GM12878 (cell line): ENCODE measurements around the gene GTF2IRD1. TPM values are rescaled to one million over a fixed set of nuclear protein-coding genes. Genes with fewer than 3 reads are reported as not detected.

Source experiments
- ATAC-seq: fragments of 200-7000 bp; cut with Tn5 transposase; 3 replicates; pipeline ENCODE4 v1.9.1; 2020; ENCODE audit warnings: mild to moderate bottlenecking, moderate library complexity
- BruUV-seq: library from RNA; stranded (reverse); fragments of 400-500 nt; replicated peaks from 2 replicates; lab custom pipeline; 2021; lab: Mats Ljungman, UMichigan
- CTCF ChIA-PET: fragments of 300-600 bp; sonication (Branson Sonifier 250); formaldehyde crosslinking; extraction: SDS; loops from one replicate; lab custom pipeline; 2021; ENCODE audit warnings: inconsistent platforms; lab: Yijun Ruan, JAX
- POLR2A ChIA-PET: fragments of 350-600 bp; formaldehyde crosslinking; extraction: SDS; loops from one replicate; lab custom pipeline; 2021; ENCODE audit warnings: inconsistent platforms; lab: Charles Lee
- RAD21 ChIA-PET: fragments of 300-600 bp; sonication (Branson Sonifier 250); formaldehyde crosslinking; loops from one replicate; lab custom pipeline; 2023; ENCODE audit warnings: antibody characterized with exemption; ENCODE audit not compliant: unreplicated experiment; lab: Charles Lee
- SMC1A ChIA-PET: fragments of 300-600 bp; sonication (Branson Sonifier 250); formaldehyde crosslinking; loops from one replicate; lab custom pipeline; 2023; ENCODE audit not compliant: unreplicated experiment, uncharacterized antibody; lab: Charles Lee
- DNase-seq: peaks from one replicate; pipeline ENCODE4 v3.0.0-alpha.2; 2011; ENCODE audit warnings: low read depth, low spot score
- FAIRE-seq: peaks from 3 replicates; lab custom pipeline; 2011; peaks lifted over from hg19 to GRCh38; lab: Jason Lieb, UNC
- H2AFZ ChIP-seq: 2 replicates; pipeline ENCODE4 v1.6.0; 2011; ENCODE audit warnings: low read depth, low read length, control low read depth; ENCODE audit not compliant: control insufficient read depth
- H3K27ac ChIP-seq: 2 replicates; pipeline ENCODE4 v1.5.1; 2011; ENCODE audit warnings: control low read depth; ENCODE audit not compliant: control insufficient read depth, insufficient read depth
- H3K27me3 ChIP-seq, 2 experiments: replicated peaks in 1 of 2; 2 replicates each; pipeline versions ENCODE4 v1.6.0 to v1.6.1; 2011; ENCODE audit warnings: low read length in 1 of 2; ENCODE audit not compliant: control insufficient read depth in 2 of 2, insufficient read depth in 2 of 2
- H3K36me3 ChIP-seq, 2 experiments: 2 replicates each; pipeline ENCODE4 v1.5.1; 2011; ENCODE audit warnings: low read length in 1 of 2; ENCODE audit not compliant: control insufficient read depth in 2 of 2, insufficient read depth in 2 of 2
- H3K4me1 ChIP-seq: 2 replicates; pipeline ENCODE4 v1.6.1; 2011; ENCODE audit warnings: mild to moderate bottlenecking, low read length, moderate library complexity, mixed read lengths; ENCODE audit not compliant: control insufficient read depth, insufficient read depth
- H3K4me2 ChIP-seq: 2 replicates; pipeline ENCODE4 v1.6.0; 2011; ENCODE audit warnings: control low read depth; ENCODE audit not compliant: control insufficient read depth, insufficient read depth
- H3K4me3 ChIP-seq: fragments of 200-600 bp; sonication (generic); 2 replicates; pipeline ENCODE4 v1.5.1; 2016
- H3K79me2 ChIP-seq: 2 replicates; pipeline ENCODE4 v1.6.0; 2011; ENCODE audit warnings: low read length; ENCODE audit not compliant: control insufficient read depth, insufficient read depth
- H3K9ac ChIP-seq: 2 replicates; pipeline ENCODE4 v1.8.0; 2011; ENCODE audit warnings: low read length, control low read depth, mixed read lengths; ENCODE audit not compliant: control insufficient read depth, insufficient read depth
- H3K9me3 ChIP-seq: replicated peaks from 3 replicates; pipeline ENCODE4 v1.5.1; 2011; ENCODE audit warnings: mild to moderate bottlenecking, low read length; ENCODE audit not compliant: control insufficient read depth, insufficient read depth
- H4K20me1 ChIP-seq: 2 replicates; pipeline ENCODE4 v1.6.0; 2011; ENCODE audit not compliant: control insufficient read depth, insufficient read depth
- BHLHE40 ChIP-seq, 2 experiments: fragments of 450-650 bp in 1 of 2; IDR thresholded peaks; 2 replicates each; pipeline ENCODE4 v1.6.1; 2011 to 2017; ENCODE audit warnings: low read depth in 2 of 2, borderline replicate concordance in 1 of 2, improper control_type of control experiment in 1 of 2, low read length in 1 of 2, mild to moderate bottlenecking in 1 of 2
- DPF2 ChIP-seq: fragments of 450-650 bp; IDR thresholded peaks from 2 replicates; pipeline ENCODE4 v1.6.1; 2017; ENCODE audit warnings: mild to moderate bottlenecking
- IKZF1 ChIP-seq: fragments of 450-650 bp; conservative IDR thresholded peaks from 2 replicates; pipeline ENCODE4 v1.6.1; 2017; ENCODE audit warnings: antibody characterized with exemption, mild to moderate bottlenecking
- MEF2B ChIP-seq: fragments of 450-650 bp; IDR thresholded peaks from 2 replicates; pipeline ENCODE4 v1.6.1; 2018; ENCODE audit warnings: mild to moderate bottlenecking, moderate library complexity; ENCODE audit not compliant: partially characterized antibody, poor library complexity, severe bottlenecking
- NR2C2 ChIP-seq: IDR thresholded peaks from 2 replicates; pipeline ENCODE4 v1.6.1; 2011; ENCODE audit warnings: borderline replicate concordance, low read depth; ENCODE audit not compliant: control insufficient read depth, insufficient read length
- PML ChIP-seq: IDR thresholded peaks from 2 replicates; pipeline ENCODE4 v1.6.1; 2012; ENCODE audit warnings: low read length, inconsistent platforms
- RCOR1 ChIP-seq: conservative IDR thresholded peaks from 2 replicates; pipeline ENCODE4 v1.6.1; 2012; ENCODE audit warnings: low read depth, low read length, improper control_type of control experiment
- TCF12 ChIP-seq: IDR thresholded peaks from 2 replicates; pipeline ENCODE4 v1.6.1; 2011; ENCODE audit warnings: low read depth, mild to moderate bottlenecking, low read length
- WGBS: methylation state at CpG from one replicate; pipeline ENCODE4 v1.1.6; 2016; ENCODE audit warnings: low lambda C conversion rate; ENCODE audit not compliant: insufficient replicate concordance, insufficient coverage; ENCODE audit errors: missing lambda C conversion rate; 5-methylcytosine and 5-hydroxymethylcytosine counted together
- in situ Hi-C: fragments of 300-500 bp; cut with MboI; formaldehyde crosslinking; loops from 9 replicates; pipeline ENCODE4 v1.14.3; 2018; ENCODE audit warnings: mixed read lengths
- intact Hi-C: fragments of 100-400 bp; cut with micrococcal nuclease; formaldehyde crosslinking; loops from one replicate; pipeline ENCODE4 v1.14.2; 2022; ENCODE audit not compliant: unreplicated experiment
- polyA plus RNA-seq, 11 experiments: library from polyadenylated mRNA; depleted of rRNA in 4 of 11; unstranded in 6 of 11; stranded (reverse) in 5 of 11; fragments of >200 nt; fragmentation: Nextera tagmentation in 4 of 11; fragmentation: Illumina TruSeq in 1 of 11; extraction: Ambion mirVana in 4 of 11; extraction: Trizol in 1 of 11; gene quantifications; 1 replicate in 1 of 11; 2 replicates in 10 of 11; pipeline versions ENCODE4 v1.2.1 to v1.2.3, GENCODE V29; 2011 to 2016; ENCODE audit warnings: inconsistent platforms in 2 of 11, missing spikeins in 2 of 11, low read depth in 1 of 11
- total RNA-seq, 4 experiments: library from RNA; depleted of rRNA in 3 of 4; stranded (reverse); fragments of >200 nt in 3 of 4; fragmentation: Illumina TruSeq in 1 of 4; extraction: Trizol in 1 of 4; gene quantifications; 2 replicates each; pipeline versions ENCODE4 v1.2.1 to v1.2.3, GENCODE V29; 2013 to 2021
- TF ChIP-seq, protein P1 (sequence below): IDR thresholded peaks from 2 replicates; pipeline ENCODE4 v1.6.1; 2011; ENCODE audit warnings: low read depth, mild to moderate bottlenecking, low read length, moderate library complexity, borderline replicate concordance; ENCODE audit errors: extremely low read depth

The GTF2IRD1 gene
- total and polyA plus RNA-seq, 10 of the 15 experiments (the other 5 are each of a cell fraction or from before 2014, with no cell fraction given) = 0.48 to 3.0 (median 1.3) TPM

DNA sequence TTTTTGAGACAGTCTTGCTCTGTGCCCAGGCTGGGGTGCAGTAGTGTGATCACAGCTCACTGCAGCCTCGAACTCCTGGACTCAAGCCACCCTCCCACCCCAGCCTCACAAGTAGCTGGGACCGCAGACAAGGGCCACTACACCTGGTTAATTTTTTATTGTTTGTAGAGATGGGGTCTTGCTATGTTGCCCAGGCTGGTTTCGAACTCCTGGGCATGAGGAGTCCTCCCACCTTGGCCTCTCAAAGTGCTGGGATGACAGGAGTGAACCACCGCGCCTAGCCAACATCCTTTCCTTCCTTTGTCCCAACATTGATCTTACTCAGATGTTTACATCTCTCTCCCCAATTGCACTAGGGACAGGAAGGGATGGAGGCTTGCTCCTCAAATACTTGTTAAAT lies 3.3 kb downstream of the GTF2IRD1 start (continued):
- TF ChIP-seq BHLHE40 (IDR thresholded peaks at IDR 0.05; ENCODE audit: borderline replicate concordance in 1 of 2, low read depth in 2 of 2, low read length in 1 of 2) = no peak
- no peak for TF ChIP-seq TCF12
- TF ChIP-seq PML = no peak
- TF ChIP-seq RCOR1 = no peak
- no peak for TF ChIP-seq NR2C2
- TF ChIP-seq, all 136 proteins: peak for 0

DNA sequence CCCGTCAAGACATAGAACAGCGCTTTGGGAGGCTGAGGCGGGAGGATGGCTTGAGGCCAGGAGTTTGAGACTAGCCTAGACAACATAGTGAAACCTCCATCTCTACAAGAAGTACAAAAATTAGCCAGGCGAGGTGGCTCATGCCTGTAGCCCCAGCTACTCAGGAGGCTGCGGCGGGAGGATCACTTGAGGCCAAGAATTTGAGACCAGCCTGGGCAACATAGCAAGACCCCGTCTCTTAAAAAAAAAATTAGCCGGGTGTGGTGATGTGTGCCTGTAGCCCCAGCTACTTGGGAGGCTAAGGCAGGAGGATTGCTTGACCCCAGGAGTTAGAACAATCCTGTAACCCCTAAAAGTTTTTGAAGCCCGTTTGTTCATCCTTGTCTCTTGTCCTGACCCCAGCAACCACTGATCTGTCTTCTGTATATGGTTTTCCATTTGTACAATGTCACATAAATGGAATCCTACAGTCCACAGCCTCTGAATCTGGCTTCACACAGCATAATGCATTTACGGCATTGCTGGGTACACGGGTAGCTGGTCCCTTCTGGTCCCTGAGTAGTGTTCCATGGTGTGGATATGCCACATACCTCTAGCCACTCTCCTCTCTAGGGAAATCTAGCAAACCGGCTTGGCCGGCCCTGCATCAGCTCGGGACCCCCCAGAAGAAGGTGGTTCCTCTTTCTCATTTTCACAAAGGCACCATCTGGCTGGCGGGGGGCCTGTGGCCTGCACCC lies 8.4 kb downstream of the GTF2IRD1 start:
- WGBS = 40% methylated on average over 15 of the region's 15 CpGs
- no peak overlapping the region for H3K9ac ChIP-seq
- no TSS peak for BruUV-seq
- 0 out of 2 replicates have a peak, but pooled peaks have one; percentile 27 for TF ChIP-seq DPF2
- TF ChIP-seq MEF2B = peak; percentile 31
- TF ChIP-seq IKZF1 = peak; percentile 49; the same call in 1 of the 2 replicates
- TF ChIP-seq, protein P1, sequence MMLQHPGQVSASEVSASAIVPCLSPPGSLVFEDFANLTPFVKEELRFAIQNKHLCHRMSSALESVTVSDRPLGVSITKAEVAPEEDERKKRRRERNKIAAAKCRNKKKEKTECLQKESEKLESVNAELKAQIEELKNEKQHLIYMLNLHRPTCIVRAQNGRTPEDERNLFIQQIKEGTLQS = no peak
- TF ChIP-seq, all 136 proteins: peak for 3
- ATAC-seq (peak; percentile 57), DNase-seq (no peak), FAIRE-seq (no peak)
- RAD21 ChIA-PET = interaction anchor here (1.1 kb wide), 1 partner anchor 15 kb away, joined by 3 read pairs; no protein-coding TSS in a partner anchor
- Histone ChIP-seq H3K4me3 (no peak overlapping the region), H4K20me1 (no peaks in the 10 kb centered on the region), H3K27me3 (no peaks in the 10 kb centered on the region), H3K4me1 (peaks cover 2% of the 10 kb centered on the region; the same call in 1 of the 2 replicates), H3K36me3 (no peaks in the 10 kb centered on the region), H2AFZ (no peak overlapping the region), H3K4me2 (no peak overlapping the region), H3K9me3 (no peaks in the 10 kb centered on the region), H3K79me2 (no peaks in the 10 kb centered on the region), H3K27ac (no peak overlapping the region)
- intact Hi-C loops (no loop called here), in situ Hi-C loops (no loop called here)
- CTCF ChIA-PET = interaction anchor here (1.5 to 7.1 kb wide), 2 partner anchors 12 to 104 kb away, joined by 7 to 25 read pairs; no protein-coding TSS in a partner anchor
- POLR2A ChIA-PET = no interaction called here
- SMC1A ChIA-PET = interaction anchor here (1.2 kb wide), 1 partner anchor 13 kb away, joined by 3 read pairs; no protein-coding TSS in a partner anchor
